B cell (primary cell): ENCODE measurements around the gene OR5L2. TPM values are rescaled to one million over a fixed set of nuclear protein-coding genes. Genes with fewer than 3 reads are reported as not detected.
"Not testable (repeated sequence)": the region's sequence is repeated elsewhere in the genome, so short reads cannot be mapped to it uniquely, and the experiment has no call there.

Source experiments
- ATAC-seq: fragments of 200-7000 bp; cut with Tn5 transposase; one replicate; pipeline ENCODE4 v1.10.0; 2021; ENCODE audit warnings: low read depth, mild to moderate bottlenecking, moderate number of reproducible peaks, moderate library complexity
- CTCF ChIA-PET: fragments of 350-600 bp; sonication (Branson Sonifier 250); formaldehyde crosslinking; loops from one replicate; lab custom pipeline; 2021; ENCODE audit warnings: antibody characterized with exemption, inconsistent platforms; lab: Charles Lee
- POLR2A ChIA-PET: fragments of 350-600 bp; sonication (Branson Sonifier 250); formaldehyde crosslinking; loops from one replicate; lab custom pipeline; 2021; ENCODE audit warnings: antibody characterized with exemption; lab: Charles Lee
- DNase-seq: peaks from one replicate; pipeline ENCODE4 v3.0.0; 2013
- H2AFZ ChIP-seq: 2 replicates; pipeline ENCODE4 v1.6.1; 2012; ENCODE audit warnings: mild to moderate bottlenecking, low read depth, low read length; ENCODE audit not compliant: insufficient read depth, poor library complexity, severe bottlenecking
- H3K27ac ChIP-seq, 2 donors: 1 replicate in 1 of 2; 2 replicates in 1 of 2; pipeline ENCODE4 v1.5.1; 2012 to 2013; ENCODE audit warnings: low read length in 2 of 2, mild to moderate bottlenecking in 2 of 2, moderate library complexity in 1 of 2
- H3K27me3 ChIP-seq, 4 experiments: fragments of 200-600 bp in 1 of 4; sonication (generic) in 1 of 4; replicated peaks in 1 of 4; 1 replicate in 2 of 4; 2 replicates in 2 of 4; pipeline versions ENCODE4 v1.6.1 to v1.7.0; 2013 to 2016; ENCODE audit warnings: low read length in 3 of 4, mild to moderate bottlenecking in 2 of 4, mixed read lengths in 1 of 4, moderate library complexity in 1 of 4; ENCODE audit not compliant: insufficient read depth in 4 of 4, control insufficient read depth in 3 of 4; ENCODE audit errors: control extremely low read depth in 1 of 4
- H3K36me3 ChIP-seq, 2 experiments: replicated peaks in 1 of 2; 1 replicate in 1 of 2; 2 replicates in 1 of 2; pipeline versions ENCODE4 v1.6.1 to v1.7.1; 2013; ENCODE audit warnings: low read length in 1 of 2; ENCODE audit not compliant: insufficient read depth in 2 of 2, control insufficient read depth in 1 of 2; ENCODE audit errors: control extremely low read depth in 1 of 2, extremely low read depth in 1 of 2
- H3K4me1 ChIP-seq, 2 donors: fragments of 200-600 bp in 1 of 2; sonication (generic) in 1 of 2; 1 replicate in 1 of 2; 2 replicates in 1 of 2; pipeline versions ENCODE4 v1.5.1 to v1.6.1; 2013 to 2017; ENCODE audit warnings: low read length in 2 of 2; ENCODE audit not compliant: control insufficient read depth in 2 of 2, insufficient read depth in 2 of 2
- H3K4me2 ChIP-seq: replicated peaks from 2 replicates; pipeline ENCODE3; 2012; ENCODE audit warnings: mild to moderate bottlenecking, low read depth, low read length; ENCODE audit not compliant: poor library complexity, severe bottlenecking
- H3K4me3 ChIP-seq, 5 experiments: fragments of 200-600 bp in 1 of 5; sonication (generic) in 1 of 5; 1 replicate in 3 of 5; 2 replicates in 2 of 5; pipeline versions ENCODE4 v1.5.1 to v1.7.0; 2011 to 2016; ENCODE audit warnings: low read length in 4 of 5, mild to moderate bottlenecking in 4 of 5, low read depth in 2 of 5, control low read depth in 1 of 5, moderate library complexity in 1 of 5; ENCODE audit not compliant: insufficient read depth in 1 of 5; ENCODE audit errors: control extremely low read depth in 1 of 5, extremely low read depth in 1 of 5
- H3K79me2 ChIP-seq: fragments of 200-600 bp; sonication (generic); one replicate; pipeline ENCODE4 v1.6.0; 2016; ENCODE audit warnings: low read length; ENCODE audit not compliant: control insufficient read depth, insufficient read depth
- H3K9ac ChIP-seq: fragments of 200-600 bp; sonication (generic); 2 replicates; pipeline ENCODE4 v1.6.1; 2017; ENCODE audit warnings: mild to moderate bottlenecking, low read length, moderate library complexity
- H3K9me3 ChIP-seq, 3 donors: one replicate each; pipeline versions ENCODE4 v1.6.1 to v1.7.1; 2013; ENCODE audit warnings: low read length in 2 of 3; ENCODE audit not compliant: control insufficient read depth in 2 of 3, insufficient read depth in 1 of 3; ENCODE audit errors: control extremely low read depth in 1 of 3
- H4K20me1 ChIP-seq: 2 replicates; pipeline ENCODE4 v1.6.0; 2012; ENCODE audit warnings: mild to moderate bottlenecking, low read length; ENCODE audit not compliant: insufficient read depth, control insufficient read depth, poor library complexity, severe bottlenecking
- H3K27ac Mint-ChIP-seq: one replicate; pipeline ENCODE4 v1.8.0; 2021; ENCODE audit warnings: mixed read lengths
- H3K27me3 Mint-ChIP-seq: one replicate; pipeline ENCODE4 v1.8.0; 2021; ENCODE audit warnings: mixed read lengths
- H3K4me1 Mint-ChIP-seq: one replicate; pipeline ENCODE4 v1.8.0; 2021; ENCODE audit warnings: mixed read lengths
- H3K4me3 Mint-ChIP-seq: one replicate; pipeline ENCODE4 v1.8.0; 2021; ENCODE audit warnings: mixed read lengths
- H3K9me3 Mint-ChIP-seq: one replicate; pipeline ENCODE4 v1.8.0; 2022; ENCODE audit warnings: mixed read lengths; ENCODE audit not compliant: insufficient read depth
- WGBS: methylation state at CpG from one replicate; pipeline ENCODE4 v1.1.5; 2013; ENCODE audit warnings: missing lambda C conversion rate; ENCODE audit not compliant: insufficient coverage; 5-methylcytosine and 5-hydroxymethylcytosine counted together
- intact Hi-C: fragments of 100-400 bp; cut with micrococcal nuclease; formaldehyde crosslinking; loops from one replicate; pipeline ENCODE4 v1.10.0; 2022
- polyA plus RNA-seq: library from polyadenylated mRNA; depleted of rRNA; stranded (reverse); fragments of >200 nt; gene quantifications from 2 replicates; pipeline ENCODE4 v1.2.3, GENCODE V29; 2012
- small RNA-seq: library from RNA; depleted of rRNA; stranded (forward); fragments of <200 nt; gene quantifications from one replicate; pipeline ENCODE3, GENCODE V24; 2012; ENCODE audit warnings: low replicate concordance, low read depth; ENCODE audit not compliant: insufficient read length
- total RNA-seq, 2 donors: library from RNA; stranded (reverse); fragments of 120-200 nt in 1 of 2; gene quantifications; 1 replicate in 1 of 2; 2 replicates in 1 of 2; pipeline versions ENCODE4 v1.2.3 to v1.2.4, GENCODE V29; 2013 to 2022

Gene OR5L2
- total and polyA plus RNA-seq, 2 donors (not counting 1 experiment from before 2014, with no cell fraction given) = not detected

DNA sequence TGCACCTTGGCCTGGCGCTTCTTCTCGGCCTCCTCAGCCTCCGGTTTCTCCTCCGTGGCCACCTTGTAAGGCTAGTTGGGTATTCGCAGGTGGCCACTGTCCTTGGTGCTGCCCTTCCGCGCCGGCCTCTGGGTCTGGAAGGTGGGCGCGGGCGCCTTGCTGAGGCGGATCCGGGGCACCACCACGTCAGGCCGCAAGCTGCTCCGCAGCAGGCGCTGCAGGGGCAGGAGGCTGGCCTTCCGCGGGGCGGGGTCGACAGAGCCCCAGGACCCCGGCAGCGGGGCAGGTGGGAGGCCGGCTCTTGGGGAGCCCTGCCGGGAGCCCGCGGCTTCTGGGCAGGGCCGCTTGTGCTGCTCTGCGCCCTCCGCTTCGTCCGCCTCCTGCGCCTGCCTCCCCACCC is 45.7 kb downstream of the OR5L2 start:
- H3K9ac ChIP-seq, H3K9me3 Mint-ChIP-seq, ATAC-seq, H3K27me3 Mint-ChIP-seq, H3K79me2 ChIP-seq, CTCF ChIA-PET, H3K27me3 ChIP-seq, DNase-seq, H3K4me2 ChIP-seq, H3K4me1 Mint-ChIP-seq, H3K27ac Mint-ChIP-seq, H4K20me1 ChIP-seq, H3K4me3 ChIP-seq, H3K36me3 ChIP-seq, intact Hi-C loops, H3K27ac ChIP-seq, POLR2A ChIA-PET, H3K4me3 Mint-ChIP-seq, H3K4me1 ChIP-seq, H2AFZ ChIP-seq: not testable (repeated sequence)
- WGBS = 28% methylated on average over 33 of the region's 33 CpGs
- H3K9me3 ChIP-seq = peaks cover 0 to 20% (median 0%) of the 10 kb centered on the region in 3 donors

DNA sequence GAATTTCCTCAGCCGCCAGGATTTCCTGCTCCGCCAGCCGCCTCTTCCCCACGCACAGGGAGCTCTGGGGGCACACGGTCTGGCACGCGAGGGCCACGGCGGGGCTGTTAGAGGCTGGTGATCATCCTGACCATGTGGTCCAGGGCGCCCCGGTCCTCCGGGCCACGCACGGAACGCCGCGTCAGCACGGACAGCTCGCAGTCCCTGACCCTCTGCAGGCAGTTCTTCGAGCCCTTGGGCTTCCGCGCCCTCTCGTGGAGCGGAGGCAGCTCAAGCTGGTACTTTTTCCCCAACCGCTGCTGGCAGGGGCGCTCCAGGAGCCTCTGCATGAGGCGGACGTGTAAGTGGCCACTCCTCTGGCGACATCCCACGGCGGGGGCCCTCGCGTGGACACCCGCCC is 46.1 kb downstream of the OR5L2 start:
- H3K9ac ChIP-seq, H3K27me3 Mint-ChIP-seq, POLR2A ChIA-PET, H3K4me3 Mint-ChIP-seq, H3K4me1 Mint-ChIP-seq, ATAC-seq, H3K9me3 Mint-ChIP-seq, H3K27ac Mint-ChIP-seq, CTCF ChIA-PET, H3K4me1 ChIP-seq, H2AFZ ChIP-seq, H3K4me3 ChIP-seq, H3K27ac ChIP-seq, H3K36me3 ChIP-seq, H4K20me1 ChIP-seq, H3K4me2 ChIP-seq, H3K27me3 ChIP-seq, H3K79me2 ChIP-seq, intact Hi-C loops, DNase-seq: not testable (repeated sequence)
- 38% methylated on average over 29 of the region's 34 CpGs for WGBS
- peaks cover 0 to 20% (median 0%) of the 10 kb centered on the region in 3 donors for H3K9me3 ChIP-seq

Small RNA genes lying within 50 kb of the gene (small RNA-seq; reads per million reads assigned to genes)
- gene AC036111.3 = not detected

Other genes starting within 250 kb of the OR5L2 start
- gene OR4C11, start 219.6 kb upstream of the OR5L2 start, total RNA-seq = not detected in 2 replicates
- not detected in 2 replicates for gene OR4C11, start 219.6 kb upstream of the OR5L2 start, polyA plus RNA-seq
- gene OR4P4, start 192.1 kb upstream of the OR5L2 start, total RNA-seq = not detected in 2 replicates
- gene OR4P4, start 192.1 kb upstream of the OR5L2 start, polyA plus RNA-seq = not detected in 2 replicates
- gene OR4S2, start 178.9 kb upstream of the OR5L2 start, total RNA-seq = not detected in 2 replicates
- gene OR4S2, start 178.9 kb upstream of the OR5L2 start, polyA plus RNA-seq = not detected in 2 replicates
- not detected in 2 replicates for gene OR4C6, start 165.0 kb upstream of the OR5L2 start, total RNA-seq
- gene OR4C6, start 165.0 kb upstream of the OR5L2 start, polyA plus RNA-seq = 0.28 TPM in 1 of 2 replicates, not detected in the other
- not detected in 2 replicates for gene OR5D13, start 53.8 kb upstream of the OR5L2 start, total RNA-seq
- gene OR5D13, start 53.8 kb upstream of the OR5L2 start, polyA plus RNA-seq = not detected in 2 replicates
- not detected in 2 replicates for gene OR5D14, start 31.7 kb upstream of the OR5L2 start, total RNA-seq
- gene OR5D14, start 31.7 kb upstream of the OR5L2 start, polyA plus RNA-seq = not detected in 2 replicates
- not detected in 2 replicates for gene OR5L1, start 15.9 kb upstream of the OR5L2 start, total RNA-seq
- gene OR5L1, start 15.9 kb upstream of the OR5L2 start, polyA plus RNA-seq = not detected in 2 replicates
- not detected in 2 replicates for gene OR5D18, start 7.6 kb upstream of the OR5L2 start, total RNA-seq
- not detected in 2 replicates for gene OR5D18, start 7.6 kb upstream of the OR5L2 start, polyA plus RNA-seq
- gene OR5D16, start 11.5 kb downstream of the OR5L2 start, total RNA-seq = not detected in 2 replicates
- not detected in 2 replicates for gene OR5D16, start 11.5 kb downstream of the OR5L2 start, polyA plus RNA-seq
- not detected in 2 replicates for gene TRIM51, start 56.1 kb downstream of the OR5L2 start, total RNA-seq
- gene TRIM51, start 56.1 kb downstream of the OR5L2 start, polyA plus RNA-seq = not detected in 2 replicates
- gene OR5W2, start 87.4 kb downstream of the OR5L2 start, total RNA-seq = not detected in 2 replicates
- gene OR5W2, start 87.4 kb downstream of the OR5L2 start, polyA plus RNA-seq = not detected in 2 replicates
- not detected in 2 replicates for gene OR5I1, start 109.2 kb downstream of the OR5L2 start, total RNA-seq
- gene OR5I1, start 109.2 kb downstream of the OR5L2 start, polyA plus RNA-seq = not detected in 2 replicates
- gene OR10AG1, start 142.7 kb downstream of the OR5L2 start, total RNA-seq = not detected in 2 replicates
- gene OR10AG1, start 142.7 kb downstream of the OR5L2 start, polyA plus RNA-seq = not detected in 2 replicates
- gene OR5F1, start 167.4 kb downstream of the OR5L2 start, total RNA-seq = not detected in 2 replicates
- not detected in 2 replicates for gene OR5F1, start 167.4 kb downstream of the OR5L2 start, polyA plus RNA-seq
- gene OR5AS1, start 200.4 kb downstream of the OR5L2 start, total RNA-seq = not detected in 2 replicates
- not detected in 2 replicates for gene OR5AS1, start 200.4 kb downstream of the OR5L2 start, polyA plus RNA-seq